SU-DHL-6 (cell line): ENCODE measurements around the gene DDX54.

ENCODE experiments used
- H2AFZ ChIP-seq: fragments of 200-600 bp; sonication (generic); 2 replicates; pipeline ENCODE4 v1.6.1; 2014; ENCODE audit warnings: low read depth, mild to moderate bottlenecking, moderate library complexity, mixed read lengths, antibody characterized with exemption, low read length; ENCODE audit not compliant: severe bottlenecking
- H3F3A ChIP-seq: fragments of 200-600 bp; shearing (Covaris generic); 2 replicates; pipeline ENCODE4 v1.6.0; 2016; ENCODE audit warnings: antibody characterized with exemption, mild to moderate bottlenecking; ENCODE audit not compliant: insufficient read depth
- H3K27ac ChIP-seq: fragments of 200-600 bp; sonication (generic); 2 replicates; pipeline ENCODE4 v1.5.1; 2016; ENCODE audit warnings: low read depth, mild to moderate bottlenecking, low read length, moderate library complexity, mixed read lengths
- H3K27me3 ChIP-seq: fragments of 200-600 bp; sonication (generic), shearing (Covaris generic); 2 replicates; pipeline ENCODE4 v1.6.0; 2014; ENCODE audit warnings: mild to moderate bottlenecking, low read length
- H3K36me3 ChIP-seq: fragments of 200-600 bp; sonication (generic); 2 replicates; pipeline ENCODE4 v1.6.1; 2014; ENCODE audit warnings: mild to moderate bottlenecking, low read length, mixed read lengths
- H3K4me2 ChIP-seq: fragments of 300-600, 200-600 bp; shearing (Covaris generic), sonication (generic); 2 replicates; pipeline ENCODE4 v1.6.0; 2014; ENCODE audit warnings: low read length, low read depth, mild to moderate bottlenecking; ENCODE audit not compliant: poor library complexity, severe bottlenecking
- H3K4me3 ChIP-seq: fragments of 200-600 bp; sonication (generic); 2 replicates; pipeline ENCODE4 v1.5.1; 2014; ENCODE audit warnings: antibody characterized with exemption, low read length, mild to moderate bottlenecking, mixed read lengths; ENCODE audit not compliant: insufficient read depth, poor library complexity, severe bottlenecking
- H3K79me2 ChIP-seq: fragments of 200-600 bp; sonication (generic); 2 replicates; pipeline ENCODE4 v1.6.1; 2014; ENCODE audit warnings: mild to moderate bottlenecking, low read length, moderate library complexity; ENCODE audit not compliant: insufficient read depth
- H3K9ac ChIP-seq: fragments of 200-600 bp; sonication (generic); 2 replicates; pipeline ENCODE4 v1.7.0; 2014; ENCODE audit warnings: mild to moderate bottlenecking, low read length
- H3K9me2 ChIP-seq: fragments of 200-600 bp; sonication (generic); replicated peaks from 2 replicates; pipeline ENCODE4 v1.6.1; 2014; ENCODE audit warnings: low read length; ENCODE audit not compliant: insufficient read depth
- H3K9me3 ChIP-seq: fragments of 200-600 bp; sonication (generic); 2 replicates; pipeline ENCODE4 v1.6.1; 2014; ENCODE audit warnings: low read length, mixed read lengths; ENCODE audit not compliant: insufficient read depth
- H4K20me1 ChIP-seq: fragments of 200-600 bp; sonication (generic); 2 replicates; pipeline ENCODE4 v1.6.1; 2014; ENCODE audit warnings: low read depth, mild to moderate bottlenecking, antibody characterized with exemption, low read length, moderate library complexity, mixed read lengths
- EZH2phosphoT487 ChIP-seq: fragments of 200-600 bp; sonication (generic), shearing (Covaris generic); conservative IDR thresholded peaks from 2 replicates; pipeline ENCODE4 v1.6.1; 2018; ENCODE audit warnings: mild to moderate bottlenecking, antibody characterized with exemption, low read length, moderate library complexity, mixed read lengths
- TF ChIP-seq, protein P1 (sequence below): fragments of 200-600 bp; sonication (generic); IDR thresholded peaks from one replicate; pipeline ENCODE4 v1.5.1; 2017; ENCODE audit warnings: antibody characterized with exemption, mild to moderate bottlenecking, low read length, moderate library complexity; ENCODE audit not compliant: insufficient read depth, poor library complexity, severe bottlenecking

Gene DDX54

DNA sequence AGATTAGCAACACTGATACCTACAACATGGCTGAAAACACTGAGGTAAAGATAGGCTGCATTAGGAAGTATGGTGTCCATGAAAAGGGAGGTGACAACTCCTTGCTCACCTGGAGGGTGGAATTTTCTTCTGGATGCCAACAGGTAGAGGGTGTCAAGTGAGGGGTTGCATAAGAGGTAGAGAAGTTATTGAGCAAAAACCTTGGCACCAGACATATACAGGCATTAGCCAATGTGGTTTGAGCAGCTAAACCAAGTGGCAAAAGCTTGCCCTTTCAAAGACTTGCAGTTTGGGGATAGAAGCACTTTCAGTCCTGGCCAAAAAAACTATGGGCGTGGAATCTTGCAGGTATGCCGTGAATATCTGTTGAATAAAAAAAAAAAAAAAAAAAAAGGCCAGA lies 4.1 kb upstream of the DDX54 start:
- no peak overlapping the region for H2AFZ ChIP-seq
- H3K4me3 ChIP-seq = no peak overlapping the region
- H3K27ac ChIP-seq = no peak overlapping the region
- no peaks in the 10 kb centered on the region for H3K9me2 ChIP-seq
- H3K36me3 ChIP-seq = 0 out of 2 replicates have a peak, but pooled peaks cover 5% of the 10 kb centered on the region
- H3K9ac ChIP-seq = no peak overlapping the region
- no peak overlapping the region for H3K4me2 ChIP-seq
- no peaks in the 10 kb centered on the region for H3K27me3 ChIP-seq
- H3K9me3 ChIP-seq = no peaks in the 10 kb centered on the region
- TF ChIP-seq, protein P1, sequence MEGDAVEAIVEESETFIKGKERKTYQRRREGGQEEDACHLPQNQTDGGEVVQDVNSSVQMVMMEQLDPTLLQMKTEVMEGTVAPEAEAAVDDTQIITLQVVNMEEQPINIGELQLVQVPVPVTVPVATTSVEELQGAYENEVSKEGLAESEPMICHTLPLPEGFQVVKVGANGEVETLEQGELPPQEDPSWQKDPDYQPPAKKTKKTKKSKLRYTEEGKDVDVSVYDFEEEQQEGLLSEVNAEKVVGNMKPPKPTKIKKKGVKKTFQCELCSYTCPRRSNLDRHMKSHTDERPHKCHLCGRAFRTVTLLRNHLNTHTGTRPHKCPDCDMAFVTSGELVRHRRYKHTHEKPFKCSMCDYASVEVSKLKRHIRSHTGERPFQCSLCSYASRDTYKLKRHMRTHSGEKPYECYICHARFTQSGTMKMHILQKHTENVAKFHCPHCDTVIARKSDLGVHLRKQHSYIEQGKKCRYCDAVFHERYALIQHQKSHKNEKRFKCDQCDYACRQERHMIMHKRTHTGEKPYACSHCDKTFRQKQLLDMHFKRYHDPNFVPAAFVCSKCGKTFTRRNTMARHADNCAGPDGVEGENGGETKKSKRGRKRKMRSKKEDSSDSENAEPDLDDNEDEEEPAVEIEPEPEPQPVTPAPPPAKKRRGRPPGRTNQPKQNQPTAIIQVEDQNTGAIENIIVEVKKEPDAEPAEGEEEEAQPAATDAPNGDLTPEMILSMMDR = no peak
- peaks cover 19% of the 10 kb centered on the region for H3F3A ChIP-seq
- H3K79me2 ChIP-seq = peaks cover 40% of the 10 kb centered on the region
- H4K20me1 ChIP-seq = no peaks in the 10 kb centered on the region

DNA sequence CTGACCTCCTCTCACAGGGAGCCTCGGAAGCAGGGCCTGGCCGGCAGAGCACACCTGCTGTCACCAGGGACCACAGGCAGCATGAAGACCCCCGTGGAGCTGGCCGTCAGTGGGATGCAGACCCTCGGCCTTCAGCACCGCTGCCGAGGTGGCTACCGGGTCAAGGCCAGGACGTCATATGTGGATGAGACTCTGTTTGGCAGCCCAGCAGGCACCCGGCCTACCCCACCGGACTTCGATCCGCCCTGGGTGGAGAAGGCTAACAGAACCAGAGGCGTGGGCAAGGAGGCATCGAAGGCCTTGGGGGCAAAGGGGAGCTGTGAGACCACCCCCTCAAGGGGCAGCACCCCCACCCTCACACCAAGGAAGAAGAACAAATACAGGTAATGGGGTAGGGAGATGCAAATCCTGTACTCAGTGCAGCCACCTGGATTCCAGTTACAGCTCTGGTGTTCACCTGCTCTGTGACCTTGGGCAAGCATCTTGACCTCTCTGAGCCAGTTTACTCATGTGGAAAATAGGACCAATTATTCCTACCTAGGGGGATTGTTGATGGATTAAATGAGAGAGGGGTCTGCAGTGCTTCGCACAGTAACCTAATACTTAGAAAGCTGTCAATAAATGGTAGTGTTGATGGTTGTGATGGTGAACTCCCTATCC lies 1.5 kb upstream of the DDX54 start:
- 0 out of 2 replicates have a peak, but pooled peaks cover 9% of the 10 kb centered on the region for H3K36me3 ChIP-seq
- H3K9me3 ChIP-seq = no peaks in the 10 kb centered on the region
- H3K9ac ChIP-seq = peak overlapping the region; percentile 81
- peak overlapping the region; percentile 91 for H3K4me2 ChIP-seq
- no peaks in the 10 kb centered on the region for H3K27me3 ChIP-seq
- H3K9me2 ChIP-seq = no peaks in the 10 kb centered on the region
- no peak overlapping the region for H2AFZ ChIP-seq
- peaks cover 65% of the 10 kb centered on the region for H3K79me2 ChIP-seq
- no peaks in the 10 kb centered on the region for H4K20me1 ChIP-seq
- peaks cover 16% of the 10 kb centered on the region for H3F3A ChIP-seq
- H3K4me3 ChIP-seq = peak overlapping the region; percentile 81
- TF ChIP-seq EZH2phosphoT487 = no peak
- TF ChIP-seq, protein P1 = no peak
- H3K27ac ChIP-seq = peak overlapping the region; percentile 86

DNA sequence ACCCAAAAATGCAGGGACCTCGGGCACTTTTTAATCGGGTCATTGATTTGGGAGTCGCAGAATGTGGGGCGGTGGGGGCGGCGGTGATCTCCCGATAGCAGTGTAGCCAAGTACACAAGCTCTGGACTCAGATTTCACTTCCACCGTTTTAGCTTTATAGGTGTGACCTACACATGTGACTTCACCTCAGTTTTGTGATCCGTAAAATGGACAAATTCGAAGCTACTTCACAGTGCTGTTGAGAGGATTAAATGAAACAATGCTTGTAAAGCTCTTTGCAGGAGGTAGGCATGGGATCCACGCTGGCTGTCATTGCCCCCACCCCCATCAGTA lies 721 bp upstream of the DDX54 start:
- H3K79me2 ChIP-seq = peaks cover 73% of the 10 kb centered on the region

More for the DNA sequence above, 721 bp upstream of the DDX54 start:
- peak overlapping the region; percentile 37 for H2AFZ ChIP-seq
- peaks cover 16% of the 10 kb centered on the region for H3F3A ChIP-seq
- H3K36me3 ChIP-seq = 0 out of 2 replicates have a peak, but pooled peaks cover 9% of the 10 kb centered on the region
- no peak for TF ChIP-seq EZH2phosphoT487
- TF ChIP-seq, protein P1 = no peak
- no peaks in the 10 kb centered on the region for H3K9me2 ChIP-seq
- H3K9me3 ChIP-seq = no peaks in the 10 kb centered on the region
- H4K20me1 ChIP-seq = no peaks in the 10 kb centered on the region
- H3K27ac ChIP-seq = peak overlapping the region; percentile 86
- H3K4me3 ChIP-seq = peak overlapping the region; percentile 81
- no peaks in the 10 kb centered on the region for H3K27me3 ChIP-seq
- peak overlapping the region; percentile 81 for H3K9ac ChIP-seq
- H3K4me2 ChIP-seq = peak overlapping the region; percentile 91
